ENCODE results near the gene BSPRY. TPM values are rescaled to one million over a fixed set of nuclear protein-coding genes. Genes with fewer than 3 reads are reported as not detected.
A peak's percentile ranks its signal among the peaks of the same experiment; 100 is the strongest.
"Not testable (repeated sequence)": the region's sequence is repeated elsewhere in the genome, so short reads cannot be mapped to it uniquely, and the experiment has no call there.

Gene BSPRY
- total RNA-seq, 5 donors from 2014 or later (not counting 1 experiment from before 2014, with no cell fraction given), result 0.15 to 0.85 (median 0.26) TPM

- Histone ChIP-seq H3K36me3 (ENCODE audit: control insufficient read depth in 2 of 2, extremely low read depth in 1 of 2, insufficient read depth in 1 of 2, low read length in 1 of 2) (peaks cover 7 to 28% of the 10 kb centered on the region in 2 donors), H3K4me3 (ENCODE audit: control insufficient read depth in 1 of 2, extremely low read depth in 1 of 2, low read length in 1 of 2) (peak within 1 kb of the TSS; percentile 95 to 97), H3K9me3 (no peaks in the 10 kb centered on the region), H3K27me3 (replicated peaks in 1 of 2; ENCODE audit: control insufficient read depth in 2 of 2, extremely low read depth in 1 of 2, insufficient read depth in 2 of 2, low read length in 1 of 2) (no peaks in the 10 kb centered on the region), H3K27ac (ENCODE audit: low read length) (peak within 1 kb of the TSS; percentile 75), H3K4me1 (ENCODE audit: control insufficient read depth in 1 of 2, extremely low read depth in 1 of 2, insufficient read depth in 2 of 2, low read length in 2 of 2) (peaks cover 0 to 22% of the 10 kb centered on the region in 2 experiments)
- peaks cover 0 to 7% of the 10 kb centered on the region in 2 donors for H3K27me3 Mint-ChIP-seq
- POLR2A ChIA-PET, result interaction anchor here (0.6 to 0.7 kb wide), 4 partner anchors 34 to 1904 kb away, joined by 3 to 13 read pairs (median 5); partner anchors contain the start of genes C9orf43 (in 1 of the 2) and POLE3 (in 1 of the 2)
- H3K4me3 Mint-ChIP-seq, result peak within 1 kb of the TSS; percentile 81 to 84 (median 83)
- WGBS (ENCODE audit: insufficient coverage), result 0% methylated on average over 59 of the region's 74 CpGs
- H3K4me1 Mint-ChIP-seq, result peaks cover 13 to 17% (median 16%) of the 10 kb centered on the region in 3 donors
- DNase-seq (peak; percentile 23 to 89 (median 71)), ATAC-seq (replicated peaks in 1 of 4) (peak; percentile 90 to 94 (median 92))
- H3K36me3 Mint-ChIP-seq, result peaks cover 6% of the 10 kb centered on the region
- H3K27ac Mint-ChIP-seq, result peak within 1 kb of the TSS; percentile 81 to 88
- CTCF ChIA-PET, result interaction anchor here (0.6 to 1.2 kb wide), 5 partner anchors 8 to 281 kb away, joined by 4 to 13 read pairs (median 5); partner anchors contain the start of genes ALAD (in 2 of the 2), C9orf43 (in 1 of the 2) and POLE3 (in 1 of the 2)
- no peaks in the 10 kb centered on the region for H3K9me3 Mint-ChIP-seq
Observed at GRCh38 chr9:113376634-113377567, 27.6 kb downstream of the BSPRY start, which contains the start of gene HDHD3. Gene HDHD3 (minus strand): TSS chr9:113376986. CDS start chr9:113374354, 2,632 bp downstream.

GRCh38 chr9:113379094-113379828, 29.9 kb downstream of the BSPRY start:
- H3K27me3 ChIP-seq (replicated peaks in 1 of 2; ENCODE audit: control insufficient read depth in 2 of 2, extremely low read depth in 1 of 2, insufficient read depth in 2 of 2, low read length in 1 of 2); H3K4me3 ChIP-seq (ENCODE audit: control insufficient read depth in 1 of 2, extremely low read depth in 1 of 2, low read length in 1 of 2); H3K36me3 Mint-ChIP-seq; DNase-seq; H3K27me3 Mint-ChIP-seq; H3K27ac ChIP-seq (ENCODE audit: low read length); ATAC-seq (replicated peaks in 1 of 4); CTCF ChIA-PET; POLR2A ChIA-PET; H3K9me3 ChIP-seq; H3K9me3 Mint-ChIP-seq: not testable (repeated sequence)
- peak overlapping the region; percentile 25 to 45 for H3K27ac Mint-ChIP-seq
- H3K36me3 ChIP-seq (ENCODE audit: control insufficient read depth in 2 of 2, extremely low read depth in 1 of 2, insufficient read depth in 1 of 2, low read length in 1 of 2), result peaks cover 0 to 10% of the 10 kb centered on the region in 2 donors
- WGBS (ENCODE audit: insufficient coverage), result 74% methylated on average over 11 of the region's 24 CpGs
- H3K4me1 ChIP-seq (ENCODE audit: control insufficient read depth in 1 of 2, extremely low read depth in 1 of 2, insufficient read depth in 2 of 2, low read length in 2 of 2), result peaks cover 0 to 22% of the 10 kb centered on the region in 2 experiments
- H3K4me1 Mint-ChIP-seq, result peaks cover 11 to 16% (median 13%) of the 10 kb centered on the region in 3 donors
- peak overlapping the region in 1 of 3 donors; percentile 1 for H3K4me3 Mint-ChIP-seq

GRCh38 chr9:113379829-113380210, 30.5 kb downstream of the BSPRY start:
- H3K9me3 ChIP-seq; H3K27me3 ChIP-seq (replicated peaks in 1 of 2; ENCODE audit: control insufficient read depth in 2 of 2, extremely low read depth in 1 of 2, insufficient read depth in 2 of 2, low read length in 1 of 2); H3K36me3 ChIP-seq (ENCODE audit: control insufficient read depth in 2 of 2, extremely low read depth in 1 of 2, insufficient read depth in 1 of 2, low read length in 1 of 2); DNase-seq; H3K27me3 Mint-ChIP-seq; H3K4me3 Mint-ChIP-seq; ATAC-seq (replicated peaks in 1 of 4); H3K4me3 ChIP-seq (ENCODE audit: control insufficient read depth in 1 of 2, extremely low read depth in 1 of 2, low read length in 1 of 2); H3K36me3 Mint-ChIP-seq; H3K27ac ChIP-seq (ENCODE audit: low read length); H3K9me3 Mint-ChIP-seq; POLR2A ChIA-PET; CTCF ChIA-PET: not testable (repeated sequence)
- peaks cover 0 to 22% of the 10 kb centered on the region in 2 experiments for H3K4me1 ChIP-seq (ENCODE audit: control insufficient read depth in 1 of 2, extremely low read depth in 1 of 2, insufficient read depth in 2 of 2, low read length in 2 of 2)
- Mint-ChIP-seq H3K4me1 (peaks cover 10 to 13% (median 10%) of the 10 kb centered on the region in 3 donors), H3K27ac (peak overlapping the region in 1 of 2 donors; percentile 17)
- no CpG with 5 or more reads among the region's 2 CpGs for WGBS (ENCODE audit: insufficient coverage)

GRCh38 chr9:113380869-113381378, 31.6 kb downstream of the BSPRY start:
- Mint-ChIP-seq H3K36me3 (peaks cover 5% of the 10 kb centered on the region), H3K27me3 (no peaks in the 10 kb centered on the region), H3K4me1 (peaks cover 0 to 4% (median 0%) of the 10 kb centered on the region in 3 donors), H3K4me3 (no peak overlapping the region), H3K9me3 (no peaks in the 10 kb centered on the region), H3K27ac (peak overlapping the region in 1 of 2 donors; percentile 73)
- DNase-seq, result no peak
- Histone ChIP-seq H3K4me3 (ENCODE audit: control insufficient read depth in 1 of 2, extremely low read depth in 1 of 2, low read length in 1 of 2) (no peak overlapping the region), H3K36me3 (ENCODE audit: control insufficient read depth in 2 of 2, extremely low read depth in 1 of 2, insufficient read depth in 1 of 2, low read length in 1 of 2) (no peaks in the 10 kb centered on the region), H3K9me3 (no peaks in the 10 kb centered on the region), H3K4me1 (ENCODE audit: control insufficient read depth in 1 of 2, extremely low read depth in 1 of 2, insufficient read depth in 2 of 2, low read length in 2 of 2) (peaks cover 0 to 12% of the 10 kb centered on the region in 2 experiments), H3K27ac (ENCODE audit: low read length) (no peak overlapping the region), H3K27me3 (replicated peaks in 1 of 2; ENCODE audit: control insufficient read depth in 2 of 2, extremely low read depth in 1 of 2, insufficient read depth in 2 of 2, low read length in 1 of 2) (no peaks in the 10 kb centered on the region)
- no peak for ATAC-seq (replicated peaks in 1 of 4)
- POLR2A ChIA-PET, result no interaction called here
- WGBS (ENCODE audit: insufficient coverage), result no CpG with 5 or more reads among the region's 1 CpG
- CTCF ChIA-PET, result no interaction called here

GRCh38 chr9:113381441-113381840, 32.1 kb downstream of the BSPRY start:
- H3K4me3 Mint-ChIP-seq; H3K27me3 Mint-ChIP-seq; POLR2A ChIA-PET; DNase-seq; H3K36me3 ChIP-seq (ENCODE audit: control insufficient read depth in 2 of 2, extremely low read depth in 1 of 2, insufficient read depth in 1 of 2, low read length in 1 of 2); ATAC-seq (replicated peaks in 1 of 4); H3K27ac ChIP-seq (ENCODE audit: low read length); H3K9me3 ChIP-seq; H3K4me3 ChIP-seq (ENCODE audit: control insufficient read depth in 1 of 2, extremely low read depth in 1 of 2, low read length in 1 of 2); H3K4me1 Mint-ChIP-seq; H3K9me3 Mint-ChIP-seq; H3K4me1 ChIP-seq (ENCODE audit: control insufficient read depth in 1 of 2, extremely low read depth in 1 of 2, insufficient read depth in 2 of 2, low read length in 2 of 2); H3K27me3 ChIP-seq (replicated peaks in 1 of 2; ENCODE audit: control insufficient read depth in 2 of 2, extremely low read depth in 1 of 2, insufficient read depth in 2 of 2, low read length in 1 of 2); CTCF ChIA-PET; H3K36me3 Mint-ChIP-seq; H3K27ac Mint-ChIP-seq: not testable (repeated sequence)
- WGBS (ENCODE audit: insufficient coverage), result 100% methylated on average over 2 of the region's 7 CpGs

- no peaks in the 10 kb centered on the region for H3K27me3 Mint-ChIP-seq
- Histone ChIP-seq H3K36me3 (ENCODE audit: control insufficient read depth in 2 of 2, extremely low read depth in 1 of 2, insufficient read depth in 1 of 2, low read length in 1 of 2) (peaks cover 2% of the 10 kb centered on the region in 2 donors), H3K27me3 (replicated peaks in 1 of 2; ENCODE audit: control insufficient read depth in 2 of 2, extremely low read depth in 1 of 2, insufficient read depth in 2 of 2, low read length in 1 of 2) (no peaks in the 10 kb centered on the region), H3K27ac (ENCODE audit: low read length) (no peak overlapping the region), H3K4me3 (ENCODE audit: control insufficient read depth in 1 of 2, extremely low read depth in 1 of 2, low read length in 1 of 2) (no peak overlapping the region), H3K9me3 (no peaks in the 10 kb centered on the region), H3K4me1 (ENCODE audit: control insufficient read depth in 1 of 2, extremely low read depth in 1 of 2, insufficient read depth in 2 of 2, low read length in 2 of 2) (peaks cover 0 to 6% of the 10 kb centered on the region in 2 experiments)
- ATAC-seq (replicated peaks in 1 of 4) (no peak), DNase-seq (no peak)
- H3K36me3 Mint-ChIP-seq, result peaks cover 9% of the 10 kb centered on the region
- ChIA-PET CTCF (no interaction called here), POLR2A (interaction anchor here in 1 of 2 donors (0.6 kb wide), 1 partner anchor 76 kb away, joined by 3 read pairs; no protein-coding TSS in a partner anchor)
- H3K27ac Mint-ChIP-seq, result no peak overlapping the region
- WGBS (ENCODE audit: insufficient coverage), result 94% methylated on average over 3 of the region's 8 CpGs
- H3K4me1 Mint-ChIP-seq, result peaks cover 0 to 4% (median 0%) of the 10 kb centered on the region in 3 donors
- H3K4me3 Mint-ChIP-seq, result no peak overlapping the region
- no peaks in the 10 kb centered on the region for H3K9me3 Mint-ChIP-seq
Observed at GRCh38 chr9:113381909-113382411, 32.6 kb downstream of the BSPRY start.

Measured in T-cell (primary cell).